Astrocyte (in vitro differentiated cells and primary cell): ENCODE results near the gene RTP1.

ENCODE experiments used
- EZH2 ChIP-seq: IDR thresholded peaks from 2 replicates; pipeline ENCODE4 v1.6.1; 2012; ENCODE audit warnings: mild to moderate bottlenecking, low read length, inconsistent platforms; ENCODE audit not compliant: insufficient read depth
- TF ChIP-seq, protein P1 (sequence below): IDR thresholded peaks from 2 replicates; pipeline ENCODE4 v1.5.1; 2011; ENCODE audit warnings: low read depth, mild to moderate bottlenecking, inconsistent platforms, low read length, moderate library complexity; ENCODE audit not compliant: insufficient read depth

DNA sequence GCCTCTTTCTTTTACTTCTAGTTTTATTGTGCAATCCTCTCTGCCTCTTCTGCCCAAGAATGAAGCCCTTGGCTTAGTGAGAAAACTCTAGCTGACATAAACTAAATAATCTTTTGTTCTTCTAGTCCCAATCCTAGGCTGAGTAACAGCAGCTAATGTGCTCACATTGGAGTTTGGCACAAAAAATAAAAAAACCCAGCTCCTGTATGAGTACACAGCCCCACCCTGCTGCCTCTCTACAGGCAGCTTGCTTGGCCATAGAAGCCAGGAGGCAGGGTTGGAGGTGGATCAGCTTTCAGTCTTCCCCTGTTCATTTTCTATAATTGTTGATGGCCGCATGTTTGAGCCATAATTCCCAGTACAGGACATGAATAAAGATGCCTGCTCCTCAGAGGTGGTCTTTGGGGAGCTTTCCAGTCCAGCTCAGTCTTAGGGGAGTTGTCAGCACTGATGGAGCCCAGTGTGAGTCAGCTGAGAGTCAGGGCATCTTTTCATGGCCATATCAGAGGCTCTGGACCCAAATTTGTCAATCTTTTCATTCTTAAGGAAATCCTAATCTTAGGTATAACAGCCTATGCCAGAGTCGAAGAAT, 46.7 kb downstream of the RTP1 start:
- TF ChIP-seq, protein P1, sequence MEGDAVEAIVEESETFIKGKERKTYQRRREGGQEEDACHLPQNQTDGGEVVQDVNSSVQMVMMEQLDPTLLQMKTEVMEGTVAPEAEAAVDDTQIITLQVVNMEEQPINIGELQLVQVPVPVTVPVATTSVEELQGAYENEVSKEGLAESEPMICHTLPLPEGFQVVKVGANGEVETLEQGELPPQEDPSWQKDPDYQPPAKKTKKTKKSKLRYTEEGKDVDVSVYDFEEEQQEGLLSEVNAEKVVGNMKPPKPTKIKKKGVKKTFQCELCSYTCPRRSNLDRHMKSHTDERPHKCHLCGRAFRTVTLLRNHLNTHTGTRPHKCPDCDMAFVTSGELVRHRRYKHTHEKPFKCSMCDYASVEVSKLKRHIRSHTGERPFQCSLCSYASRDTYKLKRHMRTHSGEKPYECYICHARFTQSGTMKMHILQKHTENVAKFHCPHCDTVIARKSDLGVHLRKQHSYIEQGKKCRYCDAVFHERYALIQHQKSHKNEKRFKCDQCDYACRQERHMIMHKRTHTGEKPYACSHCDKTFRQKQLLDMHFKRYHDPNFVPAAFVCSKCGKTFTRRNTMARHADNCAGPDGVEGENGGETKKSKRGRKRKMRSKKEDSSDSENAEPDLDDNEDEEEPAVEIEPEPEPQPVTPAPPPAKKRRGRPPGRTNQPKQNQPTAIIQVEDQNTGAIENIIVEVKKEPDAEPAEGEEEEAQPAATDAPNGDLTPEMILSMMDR, result no peak
- no peak for TF ChIP-seq EZH2
